HG03045 (cell line): ENCODE results near the gene PTPRB.
"Not testable (repeated sequence)": the region's sequence is repeated elsewhere in the genome, so short reads cannot be mapped to it uniquely, and the experiment has no call there.

Experiments
- ATAC-seq: cut with Tn5 transposase; IDR thresholded peaks from one replicate; pipeline ENCODE4 v1.9.1; 2021; ENCODE audit warnings: mild to moderate bottlenecking, moderate library complexity; ENCODE audit not compliant: unreplicated experiment

The PTPRB gene

GRCh38 chr12:70549340-70550179 is 87.7 kb downstream of the PTPRB start:
- ATAC-seq: no peak

DNA sequence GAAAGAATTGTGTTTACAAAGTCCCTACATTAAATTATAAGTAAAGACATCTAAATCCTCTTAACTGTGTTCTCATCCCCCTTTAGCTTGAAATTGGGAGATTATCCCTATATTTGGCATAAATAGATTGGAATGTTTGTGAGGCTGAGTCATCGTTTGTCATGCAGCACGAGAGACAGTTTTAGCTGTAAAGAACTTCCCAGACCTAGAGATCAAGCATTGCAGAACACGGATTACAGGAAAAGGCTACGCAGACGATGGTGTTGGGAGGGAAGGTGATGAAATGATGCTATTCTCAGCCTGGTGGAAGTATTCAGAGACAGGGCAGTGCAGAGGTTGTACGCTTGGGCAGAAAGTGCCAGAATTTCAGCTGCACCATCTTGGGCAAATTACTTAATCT is 93.8 kb downstream of the PTPRB start:
- no peak for ATAC-seq

DNA sequence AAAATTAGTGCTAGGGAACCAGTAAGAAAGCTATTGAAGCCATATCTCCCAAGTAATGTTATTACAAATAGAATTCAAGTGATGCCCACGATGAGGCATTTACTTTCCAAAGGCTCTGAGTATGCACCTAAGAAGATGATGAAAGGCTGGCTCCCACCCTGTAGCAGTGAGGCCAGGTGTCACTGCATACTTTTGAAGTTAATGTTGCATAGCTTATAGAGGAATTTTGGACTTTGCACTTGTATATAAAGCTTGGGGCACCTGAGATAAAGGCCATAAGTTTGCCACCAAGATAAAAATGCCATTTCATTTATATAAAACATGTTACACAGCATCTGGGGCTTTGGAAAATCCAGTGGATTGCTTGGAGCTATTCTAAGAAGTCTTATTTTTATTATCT is 96.2 kb downstream of the PTPRB start:
- ATAC-seq: no peak

GRCh38 chr12:70536650-70537049 is 100.6 kb downstream of the PTPRB start:
- no peak for ATAC-seq

- no peak for ATAC-seq
Observed at GRCh38 chr12:70535896-70536374, 101.3 kb downstream of the PTPRB start.

DNA sequence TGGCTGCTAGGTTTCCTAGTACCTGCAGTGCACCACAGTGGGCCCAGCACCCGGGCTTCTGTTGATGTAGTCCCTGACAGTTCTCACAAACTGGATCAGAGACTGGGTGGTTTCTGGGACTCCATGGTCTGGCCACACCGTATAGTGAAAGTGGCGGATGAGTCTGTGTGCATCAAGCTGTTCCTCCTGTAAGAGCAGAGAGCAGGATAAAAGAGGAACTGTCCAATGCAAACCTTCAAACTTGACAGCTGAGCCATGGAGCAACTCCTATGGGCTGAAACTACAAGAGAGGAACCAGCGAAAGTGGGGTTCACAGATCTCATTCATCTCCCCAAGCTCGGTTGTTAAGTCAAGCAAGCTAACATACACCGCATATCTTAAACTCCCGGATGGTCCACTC is 102.8 kb downstream of the PTPRB start:
- ATAC-seq: no peak

DNA sequence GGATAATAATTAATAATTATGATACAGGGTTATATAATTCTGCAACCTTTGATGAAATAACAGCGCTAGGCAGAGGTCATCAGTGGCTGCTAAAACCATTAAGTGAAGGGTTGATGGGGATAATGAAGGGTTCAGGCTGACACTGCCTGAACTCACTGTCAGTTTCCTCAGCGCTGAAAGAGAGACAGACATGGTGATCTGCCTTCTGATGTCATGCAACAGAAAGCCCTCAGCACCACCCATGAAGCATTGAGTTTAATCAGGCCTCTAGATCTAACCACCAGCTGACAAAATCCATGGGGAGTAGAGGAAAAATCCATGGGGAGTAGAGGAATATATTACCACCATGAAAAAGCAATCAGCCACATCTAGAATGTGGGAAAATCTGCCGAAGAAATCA is 107.6 kb downstream of the PTPRB start:
- no peak for ATAC-seq

GRCh38 chr12:70520847-70521246 is 116.4 kb downstream of the PTPRB start:
- no peak for ATAC-seq

DNA sequence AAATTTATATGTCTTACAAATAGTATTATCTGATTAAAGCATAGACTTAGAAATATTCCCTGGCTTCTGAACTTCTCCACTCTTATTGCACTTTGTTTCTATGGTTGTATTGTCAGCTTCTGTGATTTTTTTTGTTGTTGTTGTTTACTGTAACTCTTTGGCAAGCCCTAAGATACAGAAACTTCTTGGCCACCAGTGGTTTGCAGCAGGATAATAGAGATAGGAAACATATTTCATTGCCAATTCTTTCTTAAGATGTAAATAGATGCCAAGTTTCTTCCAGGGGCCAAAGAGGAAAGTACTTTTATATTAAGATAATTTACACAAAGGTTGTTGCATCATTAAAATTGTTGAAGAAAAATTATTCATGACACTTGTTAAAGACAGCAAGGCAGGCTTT is 123.8 kb downstream of the PTPRB start:
- ATAC-seq: no peak

DNA sequence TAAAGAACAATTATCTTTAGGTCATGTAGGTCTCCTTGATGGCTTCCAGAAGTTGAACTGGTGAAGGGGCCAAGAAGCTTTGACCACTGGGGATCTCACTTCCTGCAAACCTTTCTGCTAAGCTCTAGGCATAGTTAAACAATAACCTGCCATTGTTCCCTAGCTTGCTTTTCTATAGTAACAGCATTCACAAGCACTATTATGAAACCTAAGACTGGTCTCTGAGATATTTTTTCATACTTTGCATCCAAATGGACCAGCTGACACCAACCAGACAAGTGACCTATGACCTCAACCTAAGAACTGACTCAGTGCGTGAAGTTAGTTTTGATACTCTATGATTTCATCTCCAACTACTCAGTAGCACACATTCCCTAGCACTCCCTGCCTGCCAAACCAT is 129.1 kb downstream of the PTPRB start:
- ATAC-seq: no peak

- no peak for ATAC-seq
Observed at GRCh38 chr12:70507442-70507841, 129.8 kb downstream of the PTPRB start.

DNA sequence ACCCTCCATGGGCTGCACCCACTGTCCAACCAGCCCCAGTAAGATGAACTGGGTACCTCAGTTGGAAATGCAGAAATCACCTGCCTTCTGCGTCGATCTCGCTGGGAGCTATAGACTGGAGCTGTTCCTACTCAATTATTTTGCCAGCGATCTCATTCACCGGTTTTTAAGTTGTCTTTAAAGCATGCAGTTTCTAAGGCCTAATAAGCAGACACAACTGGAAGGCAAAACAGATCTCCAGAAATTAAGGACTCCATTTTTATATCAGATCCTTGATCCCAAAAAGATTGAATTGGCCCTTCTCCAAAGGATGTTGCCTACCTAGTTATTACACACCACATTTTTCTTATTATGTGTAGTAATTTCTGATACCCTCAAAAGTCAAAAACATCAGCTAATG is 139.7 kb downstream of the PTPRB start:
- no peak for ATAC-seq

- ATAC-seq: not testable (repeated sequence)
Observed at GRCh38 chr12:70492904-70493303, 144.3 kb downstream of the PTPRB start.

DNA sequence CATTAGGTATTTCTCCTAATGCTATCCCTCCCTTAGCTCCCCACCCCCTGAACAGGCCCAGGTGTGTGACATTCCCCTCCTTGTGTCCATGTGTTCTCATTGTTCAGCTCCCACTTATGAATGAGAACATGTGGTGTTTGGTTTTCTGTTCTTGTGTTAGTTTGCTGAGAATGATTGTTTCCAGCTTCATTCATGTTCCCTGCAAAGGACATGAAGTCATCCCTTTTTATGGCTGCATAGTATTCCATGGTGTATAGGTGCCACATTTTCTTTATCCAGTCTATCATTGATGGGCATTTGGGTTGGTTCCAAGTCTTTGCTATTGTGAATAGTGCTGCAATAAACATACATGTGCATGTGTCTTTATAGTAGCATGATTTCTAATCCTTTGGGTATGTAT is 146.3 kb downstream of the PTPRB start:
- not testable (repeated sequence) for ATAC-seq

DNA sequence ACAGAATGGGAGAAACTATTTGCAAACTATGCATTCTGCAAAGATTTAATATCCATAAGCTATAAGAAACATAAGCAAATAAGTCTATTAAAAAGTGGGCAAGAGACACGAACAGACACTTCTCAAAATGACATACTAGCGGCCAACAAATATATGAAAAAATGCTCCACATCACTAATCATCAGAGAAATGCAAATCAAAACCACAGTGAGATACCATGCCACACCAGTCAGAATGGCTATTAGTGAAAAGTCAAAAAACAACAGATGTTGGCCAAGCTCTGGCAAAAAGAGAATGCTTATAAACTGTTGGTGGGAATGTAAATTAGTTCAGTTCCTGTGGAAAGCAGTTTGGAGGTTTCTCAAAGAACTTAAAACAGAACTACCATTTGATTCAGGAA is 149.8 kb downstream of the PTPRB start:
- ATAC-seq: peak; percentile 66

- no peak for ATAC-seq
Observed at GRCh38 chr12:70486588-70486987, 150.6 kb downstream of the PTPRB start.

GRCh38 chr12:70485704-70486103 is 151.5 kb downstream of the PTPRB start:
- no peak for ATAC-seq

- no peak for ATAC-seq
Observed at GRCh38 chr12:70484464-70484863, 152.8 kb downstream of the PTPRB start.

- no peak for ATAC-seq
Observed at GRCh38 chr12:70482764-70483163, 154.5 kb downstream of the PTPRB start.

GRCh38 chr12:70469221-70469820 is 167.9 kb downstream of the PTPRB start:
- no peak for ATAC-seq

DNA sequence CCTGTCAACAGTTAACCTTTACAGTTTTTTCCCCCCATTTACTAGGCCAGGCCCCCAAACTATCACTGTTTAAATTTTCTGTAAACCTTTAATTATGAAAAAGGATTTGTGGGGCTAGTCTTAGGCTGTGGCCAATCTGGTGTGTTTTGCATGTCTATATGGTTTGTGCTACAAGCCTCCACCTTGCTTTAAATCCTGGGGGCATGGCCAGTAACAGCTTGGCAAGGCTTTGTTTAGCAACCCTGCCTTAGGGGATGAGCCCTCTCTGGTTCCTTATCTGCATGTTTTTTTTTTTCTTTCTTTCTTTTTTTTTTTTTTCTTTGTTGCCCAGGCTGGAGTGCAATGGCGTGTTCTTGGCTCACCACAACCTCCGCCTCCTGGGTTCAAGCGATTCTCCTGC is 168.5 kb downstream of the PTPRB start:
- no peak for ATAC-seq

DNA sequence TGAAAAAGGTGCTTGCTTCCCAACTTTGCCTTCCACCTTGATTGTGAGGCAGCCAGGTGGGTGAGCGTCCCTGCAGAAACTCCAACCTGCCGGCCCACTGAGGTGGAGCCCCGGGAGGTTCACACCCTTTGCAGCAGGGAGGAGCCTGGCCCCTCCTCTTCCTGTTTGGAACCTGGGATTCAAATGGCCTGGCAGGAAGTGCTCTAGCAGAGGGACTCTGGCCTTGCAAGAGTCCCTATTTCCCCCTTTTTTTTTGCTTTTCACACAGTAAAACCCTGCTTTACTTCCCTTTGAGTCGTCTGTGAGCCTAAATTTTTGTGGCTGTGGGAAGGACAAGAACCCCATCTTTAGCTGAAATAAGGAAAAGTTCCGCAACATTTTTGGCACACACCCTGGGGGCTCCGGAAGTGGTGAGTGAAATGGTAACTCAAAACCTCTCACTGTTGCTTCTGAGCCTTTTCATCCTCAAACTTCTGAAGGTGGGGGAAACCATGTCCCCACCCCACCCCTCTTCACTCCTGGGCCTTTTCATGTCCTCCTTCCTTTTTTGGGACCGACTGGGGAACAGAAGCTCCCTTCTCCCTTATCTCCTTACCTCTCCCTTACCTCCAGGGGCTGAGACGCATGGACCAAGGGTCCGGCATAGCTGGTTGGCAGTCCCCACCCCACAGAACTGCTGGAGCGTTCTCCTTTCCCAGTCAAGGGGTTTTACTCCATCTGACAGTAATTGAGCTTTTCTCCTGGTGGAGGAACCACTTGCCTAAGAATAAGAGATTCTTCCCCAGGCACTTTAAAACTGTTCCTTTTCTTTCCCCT is 169.1 kb downstream of the PTPRB start:
- peak; percentile 83 for ATAC-seq
